Measurements from ENCODE around the gene CCN5.

Gene CCN5

DNA sequence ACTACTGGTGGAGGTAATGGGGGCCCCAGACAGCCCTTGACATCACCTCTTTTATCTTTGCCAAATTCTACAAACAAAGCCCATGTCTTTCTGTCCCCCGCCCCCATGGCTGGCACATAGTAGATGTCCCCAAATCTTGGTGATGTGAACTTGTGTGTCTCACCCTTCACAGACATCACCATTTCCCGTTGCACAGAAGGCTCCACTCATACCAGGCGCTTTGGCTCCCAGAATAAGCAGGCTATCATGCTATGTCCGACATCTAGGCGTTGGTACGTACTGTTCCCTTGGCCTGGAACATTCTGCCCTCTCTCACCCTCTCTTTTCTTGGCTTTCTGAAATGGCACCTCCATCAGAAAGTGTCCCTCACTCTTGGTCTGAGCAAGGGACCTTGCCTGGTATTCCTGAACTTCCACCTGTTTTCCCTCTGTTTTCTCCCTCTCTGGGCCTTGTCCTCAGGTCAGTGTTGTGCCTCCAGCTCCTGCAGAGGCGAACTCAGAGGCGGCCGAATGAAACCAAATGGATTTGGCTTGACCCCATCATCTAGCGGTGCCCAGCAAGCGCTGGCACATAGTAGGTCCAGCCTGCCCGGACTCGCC lies 968 bp upstream of the CCN5 start:
- no peak overlapping the region for H3K27ac Mint-ChIP-seq
- no peak overlapping the region for H3K4me3 Mint-ChIP-seq
- no peak for ATAC-seq (replicated peaks)
- no peak for DNase-seq
- no peaks in the 10 kb centered on the region for H3K36me3 Mint-ChIP-seq (ENCODE audit: insufficient read depth)
- peaks cover 0 to 2% of the 10 kb centered on the region in 2 donors for H3K4me1 Mint-ChIP-seq (ENCODE audit: low read depth in 2 of 2)
- H3K9me3 Mint-ChIP-seq, result no peaks in the 10 kb centered on the region
- H3K27me3 Mint-ChIP-seq, result peaks cover 21 to 23% of the 10 kb centered on the region in 2 donors

DNA sequence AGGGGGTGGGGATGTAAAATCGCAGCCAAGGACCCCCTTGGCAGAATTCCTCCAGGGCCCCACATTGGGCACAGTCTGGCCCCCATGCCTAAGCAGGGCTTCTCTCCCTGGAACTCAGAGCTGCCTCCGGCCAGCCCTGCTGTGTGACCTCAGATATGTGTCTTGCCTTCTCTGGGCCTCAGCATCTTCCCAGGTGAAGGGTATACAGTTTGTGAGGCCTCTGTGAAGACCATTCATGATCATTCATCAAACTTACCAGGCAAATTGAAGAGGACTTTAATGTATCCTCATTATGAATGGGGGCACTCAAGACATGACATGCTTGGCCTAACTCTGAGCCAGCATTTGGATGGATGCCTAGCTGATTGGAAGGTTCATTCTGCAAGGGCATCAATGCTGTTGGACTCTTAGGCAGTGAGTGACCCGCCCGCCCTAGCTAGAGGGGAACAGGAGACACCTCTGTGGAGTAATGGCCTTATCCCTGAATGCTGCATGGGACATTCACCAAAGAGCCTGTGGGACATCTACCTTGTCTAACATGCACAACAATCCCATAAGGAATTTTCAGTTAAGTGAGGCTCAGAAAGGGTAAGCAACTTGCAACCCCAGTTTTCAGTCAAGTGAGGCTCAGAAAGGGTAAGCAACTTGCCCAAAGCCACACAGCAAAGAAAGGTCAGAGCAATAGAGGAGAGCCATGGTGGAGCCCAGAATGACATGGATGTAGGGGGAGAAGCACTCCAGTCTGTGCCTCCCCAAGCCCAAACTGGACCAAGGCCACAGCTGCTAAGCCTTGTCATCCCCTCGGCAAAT lies 535 bp downstream of the CCN5 start:
- no peaks in the 10 kb centered on the region for H3K9me3 Mint-ChIP-seq
- peaks cover 21 to 32% of the 10 kb centered on the region in 2 donors for H3K27me3 Mint-ChIP-seq
- H3K4me3 Mint-ChIP-seq, result no peak overlapping the region
- no peak for ATAC-seq (replicated peaks)
- peaks cover 0 to 2% of the 10 kb centered on the region in 2 donors for H3K4me1 Mint-ChIP-seq (ENCODE audit: low read depth in 2 of 2)
- no peak for DNase-seq
- no peak overlapping the region for H3K27ac Mint-ChIP-seq
- H3K36me3 Mint-ChIP-seq (ENCODE audit: insufficient read depth), result no peaks in the 10 kb centered on the region

DNA sequence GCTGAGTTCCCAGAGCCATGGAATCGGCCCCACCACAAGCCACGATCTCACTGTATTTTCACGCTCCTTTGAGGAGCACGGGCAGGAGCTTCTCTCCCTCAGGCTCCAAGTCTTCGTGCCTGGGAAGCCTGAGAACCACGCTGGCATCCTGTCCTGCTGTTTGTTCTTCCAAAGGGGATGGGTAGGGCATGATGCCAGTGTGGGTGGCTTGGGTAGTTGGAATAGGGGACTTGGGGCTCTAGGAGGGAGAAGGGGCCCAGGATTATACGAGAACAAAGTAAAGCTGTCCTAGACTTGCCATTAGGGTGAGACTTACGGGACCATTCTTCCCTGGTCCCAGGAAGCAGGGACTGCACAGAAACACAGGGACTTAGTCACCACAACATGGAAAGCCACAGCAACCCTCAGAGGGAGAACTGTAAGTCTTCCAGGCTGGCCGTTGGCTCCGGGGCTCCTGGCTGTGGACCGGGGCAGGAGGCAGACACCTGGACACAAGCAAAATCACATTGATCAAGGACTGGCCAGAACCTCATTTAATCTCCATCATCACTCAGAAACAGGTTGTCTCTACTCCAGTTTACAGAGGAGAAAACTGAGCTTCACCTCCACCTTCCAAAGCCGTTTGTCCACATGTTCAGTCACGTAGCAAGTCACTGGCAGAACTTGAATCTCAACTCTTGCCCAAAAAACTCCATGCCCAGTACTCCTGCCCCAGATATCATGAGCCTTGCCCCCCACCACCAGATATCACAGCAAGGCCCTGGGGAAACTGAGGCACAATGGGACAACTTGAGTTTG lies 1.3 kb downstream of the CCN5 start:
- DNase-seq, result no peak
- H3K27ac Mint-ChIP-seq, result no peak overlapping the region
- H3K9me3 Mint-ChIP-seq, result no peaks in the 10 kb centered on the region
- H3K27me3 Mint-ChIP-seq, result peaks cover 18 to 27% of the 10 kb centered on the region in 2 donors
- H3K4me1 Mint-ChIP-seq (ENCODE audit: low read depth in 2 of 2), result peaks cover 0 to 2% of the 10 kb centered on the region in 2 donors
- no peaks in the 10 kb centered on the region for H3K36me3 Mint-ChIP-seq (ENCODE audit: insufficient read depth)
- ATAC-seq (replicated peaks), result no peak
- no peak overlapping the region for H3K4me3 Mint-ChIP-seq

DNA sequence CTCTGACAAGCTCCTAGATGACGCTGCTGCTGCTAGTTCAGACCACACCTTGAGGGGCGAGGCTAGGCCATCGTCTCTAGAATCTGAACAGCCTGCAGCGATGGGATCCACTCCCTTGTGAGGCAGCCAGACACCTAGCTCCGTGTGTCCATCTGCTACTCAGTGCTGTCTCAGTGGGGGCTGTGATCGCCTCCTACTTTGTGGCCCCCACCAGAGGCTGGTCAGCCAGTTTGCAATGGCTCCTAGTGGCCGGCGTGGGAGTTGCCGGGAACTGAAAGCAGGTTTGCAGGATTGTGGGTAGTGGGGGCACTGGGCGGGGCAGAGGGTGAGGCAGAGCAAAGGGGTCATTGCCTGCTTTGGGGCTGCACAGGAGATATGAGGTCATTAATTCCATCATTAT lies 2.8 kb downstream of the CCN5 start:
- H3K27ac Mint-ChIP-seq, result no peak overlapping the region

DNA sequence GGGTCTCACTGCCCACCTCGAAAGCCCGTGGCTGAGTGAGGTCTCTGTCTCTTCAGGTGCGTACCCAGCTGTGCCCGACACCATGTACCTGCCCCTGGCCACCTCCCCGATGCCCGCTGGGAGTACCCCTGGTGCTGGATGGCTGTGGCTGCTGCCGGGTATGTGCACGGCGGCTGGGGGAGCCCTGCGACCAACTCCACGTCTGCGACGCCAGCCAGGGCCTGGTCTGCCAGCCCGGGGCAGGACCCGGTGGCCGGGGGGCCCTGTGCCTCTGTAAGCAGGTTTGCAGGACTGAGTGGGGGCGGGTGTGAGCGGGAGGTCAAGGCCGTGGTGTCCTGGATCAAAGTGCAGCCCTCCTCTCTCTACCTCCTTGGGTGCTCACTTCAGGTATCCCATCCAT lies 4.7 kb downstream of the CCN5 start:
- H3K36me3 Mint-ChIP-seq (ENCODE audit: insufficient read depth), result no peaks in the 10 kb centered on the region
- H3K27me3 Mint-ChIP-seq, result peaks cover 0 to 16% of the 10 kb centered on the region in 2 donors
- DNase-seq, result no peak
- no peak overlapping the region for H3K27ac Mint-ChIP-seq
- no peaks in the 10 kb centered on the region for H3K9me3 Mint-ChIP-seq
- ATAC-seq (replicated peaks), result no peak
- no peaks in the 10 kb centered on the region for H3K4me1 Mint-ChIP-seq (ENCODE audit: low read depth in 2 of 2)
- H3K4me3 Mint-ChIP-seq, result no peak overlapping the region

More for the DNA sequence above, 2.8 kb downstream of the CCN5 start:
- peaks cover 0 to 2% of the 10 kb centered on the region in 2 donors for H3K4me1 Mint-ChIP-seq (ENCODE audit: low read depth in 2 of 2)
- no peak for DNase-seq
- no peaks in the 10 kb centered on the region for H3K36me3 Mint-ChIP-seq (ENCODE audit: insufficient read depth)
- no peaks in the 10 kb centered on the region for H3K9me3 Mint-ChIP-seq
- no peak for ATAC-seq (replicated peaks)
- no peak overlapping the region for H3K4me3 Mint-ChIP-seq
- H3K27me3 Mint-ChIP-seq, result peaks cover 10 to 23% of the 10 kb centered on the region in 2 donors

DNA sequence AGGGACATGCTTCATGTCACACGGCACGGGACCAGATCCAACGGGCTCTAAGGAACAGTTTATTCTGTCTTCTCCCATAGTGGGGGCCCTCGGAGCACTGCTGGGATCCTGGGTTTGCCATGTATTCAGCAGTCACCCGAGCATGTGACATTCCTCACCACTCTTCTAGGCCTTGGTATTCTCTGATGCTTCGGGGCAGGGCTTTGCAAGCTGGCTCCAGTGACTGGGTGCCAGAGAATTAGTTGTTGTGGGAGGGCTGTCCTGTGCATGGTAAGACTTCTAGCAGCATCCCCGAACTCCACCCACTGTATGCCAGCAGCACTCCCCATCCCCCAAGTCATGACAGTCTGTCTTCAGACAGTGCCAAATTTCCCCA lies 5.4 kb downstream of the CCN5 start:
- Mint-ChIP-seq H3K36me3 (ENCODE audit: insufficient read depth) (no peaks in the 10 kb centered on the region), H3K27ac (no peak overlapping the region), H3K4me3 (no peak overlapping the region), H3K4me1 (ENCODE audit: low read depth in 2 of 2) (no peaks in the 10 kb centered on the region), H3K27me3 (peaks cover 0 to 16% of the 10 kb centered on the region in 2 donors), H3K9me3 (no peaks in the 10 kb centered on the region)
- DNase-seq (no peak), ATAC-seq (replicated peaks) (no peak)

DNA sequence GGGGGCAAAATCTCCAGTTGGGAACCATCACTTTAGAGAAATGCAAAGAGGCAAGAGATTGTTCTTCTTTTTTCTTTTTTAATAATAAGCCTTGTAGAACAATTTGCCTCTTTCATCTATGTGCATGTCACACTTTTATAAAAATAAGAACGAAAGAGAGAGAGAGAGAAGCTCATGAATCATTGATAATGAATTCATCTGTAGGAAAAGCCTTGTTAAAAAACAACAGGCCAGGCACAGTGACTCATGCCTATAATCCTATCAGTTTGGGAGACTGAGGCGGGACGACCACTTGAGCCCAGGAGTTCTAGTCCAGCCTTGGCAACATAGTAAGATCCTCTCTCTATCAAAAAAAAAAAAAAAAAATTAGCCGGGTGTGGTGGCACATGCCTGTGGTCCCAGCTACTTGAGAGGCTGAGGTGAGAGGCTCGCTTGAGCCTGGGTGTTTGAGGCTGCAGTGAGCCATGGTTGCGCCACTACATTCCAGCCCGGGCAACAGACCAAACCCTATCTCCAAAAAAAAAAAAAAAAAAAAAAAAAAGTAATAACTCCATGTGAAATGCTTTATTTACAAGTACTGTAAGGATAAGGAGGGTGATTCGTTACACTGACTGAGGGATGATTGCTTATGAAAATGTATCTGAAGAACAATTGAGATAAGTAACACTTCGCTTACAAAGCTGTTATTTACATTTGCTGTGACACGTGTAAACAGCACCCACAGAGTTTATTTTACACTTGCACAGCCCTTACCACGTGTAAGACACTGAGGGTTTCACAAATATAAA lies 6.0 kb downstream of the CCN5 start:
- Mint-ChIP-seq H3K4me3 (no peak overlapping the region), H3K4me1 (ENCODE audit: low read depth in 2 of 2) (no peaks in the 10 kb centered on the region), H3K27ac (no peak overlapping the region), H3K27me3 (peaks cover 0 to 17% of the 10 kb centered on the region in 2 donors), H3K9me3 (no peaks in the 10 kb centered on the region), H3K36me3 (ENCODE audit: insufficient read depth) (no peaks in the 10 kb centered on the region)
- DNase-seq (no peak), ATAC-seq (replicated peaks) (no peak)

DNA sequence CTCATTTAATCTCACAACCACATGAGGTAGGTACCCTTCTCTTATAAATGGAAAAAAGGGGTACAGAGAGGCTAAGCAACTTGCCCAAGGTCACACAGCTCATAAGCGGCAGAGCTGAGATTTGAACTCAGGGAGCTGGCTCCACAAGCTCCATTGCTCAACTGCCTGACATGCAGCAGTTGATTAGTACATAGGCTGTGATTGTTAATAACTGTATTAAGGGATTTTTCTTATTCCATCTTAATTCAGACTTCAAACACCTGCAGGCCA lies 6.6 kb downstream of the CCN5 start:
- Mint-ChIP-seq H3K27me3 (peaks cover 0 to 22% of the 10 kb centered on the region in 2 donors), H3K4me3 (no peak overlapping the region), H3K27ac (no peak overlapping the region), H3K36me3 (ENCODE audit: insufficient read depth) (no peaks in the 10 kb centered on the region), H3K9me3 (no peaks in the 10 kb centered on the region), H3K4me1 (ENCODE audit: low read depth in 2 of 2) (no peaks in the 10 kb centered on the region)
- ATAC-seq (replicated peaks) (no peak), DNase-seq (no peak)

DNA sequence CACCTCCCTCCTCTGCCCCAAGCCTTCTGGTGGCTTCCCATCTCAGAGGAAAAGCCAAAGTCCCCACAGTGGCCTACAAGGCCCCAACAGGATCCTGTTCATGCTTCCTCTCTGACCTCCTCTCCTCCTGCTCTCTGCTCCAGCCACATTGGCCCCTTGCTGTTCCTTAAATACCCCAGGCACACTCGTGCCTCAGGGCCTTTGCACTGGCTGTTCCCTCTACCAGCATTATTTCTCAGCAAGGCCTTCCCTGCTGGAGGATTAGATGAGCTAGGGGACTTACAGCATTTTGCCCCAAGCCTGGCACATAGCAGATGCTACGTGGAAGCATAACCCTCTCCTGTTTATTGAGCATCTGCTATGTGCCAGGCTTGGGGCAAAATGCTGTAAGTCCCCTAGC lies 7.8 kb downstream of the CCN5 start:
- H3K4me1 Mint-ChIP-seq (ENCODE audit: low read depth in 2 of 2), result no peaks in the 10 kb centered on the region
- no peaks in the 10 kb centered on the region for H3K36me3 Mint-ChIP-seq (ENCODE audit: insufficient read depth)
- no peak for DNase-seq
- no peaks in the 10 kb centered on the region for H3K9me3 Mint-ChIP-seq
- ATAC-seq (replicated peaks), result no peak
- peaks cover 0 to 25% of the 10 kb centered on the region in 2 donors for H3K27me3 Mint-ChIP-seq
- H3K27ac Mint-ChIP-seq, result no peak overlapping the region
- H3K4me3 Mint-ChIP-seq, result no peak overlapping the region

DNA sequence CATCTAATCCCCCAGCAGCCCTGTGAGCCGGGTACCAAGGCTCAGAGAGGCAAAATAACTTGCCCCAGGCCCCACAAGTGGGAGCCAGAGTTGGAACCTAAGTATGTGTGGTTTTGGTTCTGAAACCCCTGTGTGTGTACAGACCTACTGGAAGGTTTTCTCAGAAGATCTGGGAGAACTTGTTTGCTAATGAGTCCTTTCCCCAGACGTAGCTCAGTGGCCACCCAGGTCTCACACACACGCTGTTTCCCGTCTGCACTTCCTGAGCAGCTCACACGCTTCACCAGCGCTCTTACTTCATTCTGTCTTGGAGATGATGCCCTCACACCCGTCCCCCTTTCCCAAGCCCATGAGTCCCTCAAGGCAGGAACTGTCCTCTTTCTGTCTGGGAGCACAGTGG lies 8.2 kb downstream of the CCN5 start:
- Mint-ChIP-seq H3K27me3 (peaks cover 0 to 25% of the 10 kb centered on the region in 2 donors), H3K36me3 (ENCODE audit: insufficient read depth) (no peaks in the 10 kb centered on the region), H3K9me3 (no peaks in the 10 kb centered on the region), H3K4me3 (no peak overlapping the region), H3K4me1 (ENCODE audit: low read depth in 2 of 2) (no peaks in the 10 kb centered on the region), H3K27ac (no peak overlapping the region)
- DNase-seq, result no peak
- ATAC-seq (replicated peaks), result no peak

DNA sequence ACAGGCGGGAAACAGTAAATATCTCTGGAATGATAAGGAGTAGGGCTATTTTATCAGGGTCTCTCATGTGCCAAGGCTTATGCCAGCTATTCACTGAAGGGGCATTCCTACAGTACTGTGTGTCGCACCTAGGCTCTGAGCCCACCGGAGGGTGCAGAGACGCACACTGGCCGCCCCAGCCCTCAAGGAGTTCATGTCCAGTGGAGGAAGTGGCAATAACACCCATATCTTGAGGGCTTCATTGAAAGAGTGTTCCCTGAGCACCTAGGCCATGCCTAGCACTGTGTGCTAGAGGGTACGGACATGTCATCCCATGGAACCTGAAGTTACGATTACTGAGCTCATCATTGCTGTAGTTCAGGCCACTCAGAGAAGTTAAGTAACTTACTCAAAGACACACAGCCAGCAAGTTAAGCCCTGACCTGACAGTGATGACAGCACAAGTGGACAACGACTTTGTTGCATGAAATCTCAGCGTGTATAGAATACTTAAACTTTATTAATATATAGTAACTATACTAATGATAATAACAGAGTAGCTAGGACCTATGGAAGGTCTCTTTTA lies 8.7 kb downstream of the CCN5 start:
- no peak overlapping the region for H3K4me3 Mint-ChIP-seq
- H3K9me3 Mint-ChIP-seq, result no peaks in the 10 kb centered on the region
- ATAC-seq (replicated peaks), result no peak
- DNase-seq, result no peak
- peaks cover 4 to 29% of the 10 kb centered on the region in 2 donors for H3K27me3 Mint-ChIP-seq
- no peaks in the 10 kb centered on the region for H3K36me3 Mint-ChIP-seq (ENCODE audit: insufficient read depth)
- H3K27ac Mint-ChIP-seq, result no peak overlapping the region
- H3K4me1 Mint-ChIP-seq (ENCODE audit: low read depth in 2 of 2), result no peaks in the 10 kb centered on the region

DNA sequence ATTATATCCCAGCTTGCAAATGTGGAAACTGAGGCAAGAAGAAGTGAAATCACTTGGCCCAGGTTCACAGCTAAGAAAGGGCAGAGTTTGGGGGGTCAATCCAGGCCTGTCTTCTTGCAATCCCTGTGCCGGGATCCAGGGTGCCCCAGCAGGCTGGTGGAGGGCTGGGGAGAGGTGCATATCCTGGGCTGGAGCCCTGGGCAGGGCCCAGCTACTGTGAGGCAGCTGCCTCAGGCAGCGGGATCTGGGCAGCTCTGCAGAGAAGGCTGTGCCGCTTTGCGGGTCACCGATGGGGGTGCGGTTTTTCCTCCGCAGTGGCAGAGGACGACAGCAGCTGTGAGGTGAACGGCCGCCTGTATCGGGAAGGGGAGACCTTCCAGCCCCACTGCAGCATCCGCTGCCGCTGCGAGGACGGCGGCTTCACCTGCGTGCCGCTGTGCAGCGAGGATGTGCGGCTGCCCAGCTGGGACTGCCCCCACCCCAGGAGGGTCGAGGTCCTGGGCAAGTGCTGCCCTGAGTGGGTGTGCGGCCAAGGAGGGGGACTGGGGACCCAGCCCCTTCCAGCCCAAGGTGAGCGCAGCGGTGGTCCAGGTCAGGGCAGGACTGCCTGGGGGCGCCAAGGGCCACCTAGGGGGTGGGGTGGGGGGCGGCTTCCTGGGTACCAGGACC lies 9.4 kb downstream of the CCN5 start:
- Mint-ChIP-seq H3K27ac (no peak overlapping the region), H3K9me3 (no peaks in the 10 kb centered on the region), H3K27me3 (peaks cover 5 to 34% of the 10 kb centered on the region in 2 donors), H3K36me3 (ENCODE audit: insufficient read depth) (no peaks in the 10 kb centered on the region), H3K4me3 (no peak overlapping the region), H3K4me1 (ENCODE audit: low read depth in 2 of 2) (no peaks in the 10 kb centered on the region)
- ATAC-seq (replicated peaks) (no peak), DNase-seq (no peak)

DNA sequence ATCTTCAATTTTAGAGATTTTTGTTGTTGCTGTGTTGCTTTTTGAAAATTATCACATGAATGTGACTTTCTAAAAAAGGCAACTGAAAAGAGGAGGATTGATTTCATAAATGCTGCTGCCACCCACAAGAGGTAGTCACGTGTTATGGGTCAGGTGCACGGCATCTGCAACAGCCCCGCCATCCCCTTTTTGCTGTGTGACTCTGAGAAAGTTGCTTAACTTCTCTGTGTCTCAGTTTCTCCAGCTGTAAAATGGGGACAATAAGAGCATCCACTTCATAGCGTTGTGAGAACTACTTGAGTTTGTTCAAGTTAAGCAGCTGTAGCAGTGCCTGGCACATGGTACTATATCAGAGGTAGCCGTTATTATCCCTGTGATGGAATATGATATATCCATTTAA lies 10.7 kb downstream of the CCN5 start:
- no peak overlapping the region for H3K27ac Mint-ChIP-seq
- DNase-seq (no peak), ATAC-seq (replicated peaks) (no peak)
- H3K4me3 Mint-ChIP-seq, result no peak overlapping the region
- H3K27me3 Mint-ChIP-seq, result peaks cover 5 to 25% of the 10 kb centered on the region in 2 donors
- H3K36me3 Mint-ChIP-seq (ENCODE audit: insufficient read depth), result no peaks in the 10 kb centered on the region
- H3K4me1 Mint-ChIP-seq (ENCODE audit: low read depth in 2 of 2), result no peaks in the 10 kb centered on the region
- no peaks in the 10 kb centered on the region for H3K9me3 Mint-ChIP-seq

Measured in effector memory CD8-positive, alpha-beta T cell (primary cell).